Measurements from ENCODE around the gene AJM1.

The AJM1 gene

DNA sequence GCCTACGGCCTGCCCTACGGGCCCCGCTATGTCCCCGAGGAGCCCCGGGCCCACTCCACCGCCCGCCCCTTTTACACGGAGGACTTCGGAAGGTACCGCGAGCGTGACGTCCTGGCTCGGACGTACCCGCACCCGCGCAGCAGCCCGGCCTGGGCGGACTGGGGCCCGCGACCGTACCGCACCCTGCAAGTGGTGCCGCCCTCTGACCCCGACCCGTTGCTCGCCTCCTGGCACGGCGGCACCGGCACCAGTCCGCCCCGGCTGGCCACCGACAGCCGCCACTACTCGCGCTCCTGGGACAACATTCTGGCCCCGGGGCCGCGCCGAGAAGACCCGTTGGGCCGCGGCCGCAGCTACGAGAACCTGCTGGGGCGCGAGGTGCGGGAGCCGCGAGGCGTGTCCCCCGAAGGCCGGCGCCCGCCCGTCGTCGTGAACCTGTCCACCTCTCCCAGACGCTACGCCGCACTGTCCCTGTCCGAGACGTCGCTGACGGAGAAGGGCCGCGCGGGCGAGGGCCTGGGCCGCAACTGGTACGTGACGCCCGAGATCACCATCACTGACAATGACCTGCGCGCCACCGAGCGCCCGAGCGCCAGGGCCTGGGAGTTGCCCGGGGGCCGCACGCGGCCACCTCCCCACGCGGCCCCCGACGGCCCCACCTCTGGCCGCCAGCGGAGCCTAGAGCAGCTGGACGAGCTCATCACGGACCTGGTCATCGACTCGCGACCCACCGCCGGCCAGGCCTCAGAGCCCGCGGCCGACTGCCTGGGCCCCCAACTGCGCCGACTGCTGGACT lies 3.4 kb downstream of the AJM1 start:
- DNase-seq, result no peak

DNA sequence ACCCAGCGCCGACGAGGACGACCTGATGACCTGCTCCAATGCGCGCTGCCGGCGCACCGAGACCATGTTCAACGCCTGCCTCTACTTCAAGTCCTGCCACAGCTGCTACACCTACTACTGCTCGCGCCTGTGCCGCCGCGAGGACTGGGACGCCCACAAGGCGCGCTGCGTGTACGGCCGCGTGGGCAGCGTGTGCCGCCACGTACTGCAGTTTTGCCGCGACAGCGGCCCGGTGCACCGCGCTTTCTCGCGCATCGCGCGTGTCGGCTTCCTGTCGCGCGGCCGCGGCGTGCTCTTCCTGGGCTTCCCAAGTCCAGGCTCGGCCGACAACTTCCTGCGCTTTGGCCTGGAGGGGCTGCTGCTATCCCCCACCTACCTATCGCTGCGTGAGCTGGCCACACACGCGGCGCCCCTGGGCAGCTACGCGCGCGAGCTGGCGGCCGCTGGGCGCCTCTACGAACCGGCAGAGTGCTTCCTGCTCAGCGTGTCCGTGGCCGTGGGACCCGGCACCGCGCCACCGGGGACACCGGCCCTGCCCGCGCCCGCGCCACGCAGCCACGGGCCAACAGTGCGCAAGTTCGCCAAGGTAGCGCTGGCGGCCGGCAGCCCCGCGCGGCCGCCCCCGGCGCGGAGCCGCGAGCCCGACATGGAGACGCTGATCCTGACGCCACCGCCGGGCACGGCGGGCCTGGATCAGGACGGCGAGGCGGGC lies 4.3 kb downstream of the AJM1 start:
- no peak for DNase-seq

DNA sequence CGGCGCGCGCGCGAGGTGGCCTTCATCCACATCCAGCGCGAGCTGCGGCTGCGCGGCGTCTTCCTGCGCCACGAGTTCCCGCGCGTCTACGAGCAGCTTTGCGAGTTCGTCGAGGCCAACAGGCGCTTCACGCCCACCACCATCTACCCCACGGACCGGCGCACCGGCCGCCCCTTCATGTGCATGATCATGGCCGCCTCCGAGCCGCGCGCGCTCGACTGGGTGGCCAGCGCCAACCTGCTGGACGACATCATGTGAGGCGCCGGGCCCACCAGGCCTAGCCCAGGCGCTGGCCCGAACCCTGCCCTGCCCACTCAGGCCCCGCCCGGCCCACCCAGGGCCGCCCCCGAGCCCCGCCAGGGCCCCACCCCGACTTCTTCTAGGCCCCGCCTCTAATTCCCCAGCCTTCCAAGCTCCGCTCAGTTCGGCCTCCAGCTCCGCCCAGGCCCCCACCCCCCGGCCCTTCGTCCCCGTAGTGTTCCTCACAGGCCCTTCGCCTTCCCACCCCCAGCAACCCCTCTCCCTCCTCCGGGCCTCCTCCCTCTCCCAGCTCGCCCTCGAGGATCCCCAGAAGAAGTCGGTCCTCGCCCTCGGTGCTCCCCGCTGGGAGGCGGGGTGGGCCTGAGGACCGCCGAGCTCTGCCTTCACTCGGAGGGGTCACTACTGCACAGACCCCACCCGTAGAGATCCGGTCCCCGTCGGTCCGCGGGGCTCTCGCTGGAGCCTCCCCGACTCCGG lies 5.0 kb downstream of the AJM1 start:
- DNase-seq, result no peak

GRCh38 chr9:136847826-136848392 lies 5.6 kb downstream of the AJM1 start:
- DNase-seq, result peak; percentile 65

DNA sequence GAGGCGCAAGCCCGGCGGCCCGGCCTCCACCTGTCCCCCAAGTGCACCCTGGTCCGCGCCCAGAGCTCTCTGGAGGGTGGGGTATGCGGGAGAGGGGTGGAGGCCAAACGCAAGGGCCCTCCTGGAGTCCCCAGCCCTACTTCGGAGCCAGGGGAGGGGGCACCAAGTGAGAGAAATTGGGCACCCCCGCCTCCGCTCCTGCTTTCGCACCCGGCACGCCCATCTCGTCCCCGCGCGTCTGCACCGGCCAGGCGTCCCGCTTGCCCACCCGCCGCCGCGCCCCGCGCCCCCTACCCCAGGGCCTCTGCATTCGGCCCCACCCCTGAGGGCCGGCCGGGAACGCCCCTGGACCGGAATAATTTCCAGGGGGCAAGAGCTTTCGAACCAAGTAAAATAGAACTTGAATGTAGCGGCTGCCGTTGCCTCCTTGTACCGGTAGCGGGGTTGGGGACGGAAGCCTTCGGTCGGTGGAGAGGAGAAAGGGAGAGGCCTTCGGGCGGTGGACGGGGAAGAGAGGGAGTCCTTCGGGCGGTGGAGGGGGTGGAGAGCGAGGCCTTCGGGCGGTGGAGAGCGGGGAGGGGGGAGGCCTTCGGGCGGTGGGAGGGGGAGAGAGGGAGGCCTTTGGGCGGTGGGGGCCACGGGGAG lies 6.2 kb downstream of the AJM1 start:
- DNase-seq, result no peak

DNA sequence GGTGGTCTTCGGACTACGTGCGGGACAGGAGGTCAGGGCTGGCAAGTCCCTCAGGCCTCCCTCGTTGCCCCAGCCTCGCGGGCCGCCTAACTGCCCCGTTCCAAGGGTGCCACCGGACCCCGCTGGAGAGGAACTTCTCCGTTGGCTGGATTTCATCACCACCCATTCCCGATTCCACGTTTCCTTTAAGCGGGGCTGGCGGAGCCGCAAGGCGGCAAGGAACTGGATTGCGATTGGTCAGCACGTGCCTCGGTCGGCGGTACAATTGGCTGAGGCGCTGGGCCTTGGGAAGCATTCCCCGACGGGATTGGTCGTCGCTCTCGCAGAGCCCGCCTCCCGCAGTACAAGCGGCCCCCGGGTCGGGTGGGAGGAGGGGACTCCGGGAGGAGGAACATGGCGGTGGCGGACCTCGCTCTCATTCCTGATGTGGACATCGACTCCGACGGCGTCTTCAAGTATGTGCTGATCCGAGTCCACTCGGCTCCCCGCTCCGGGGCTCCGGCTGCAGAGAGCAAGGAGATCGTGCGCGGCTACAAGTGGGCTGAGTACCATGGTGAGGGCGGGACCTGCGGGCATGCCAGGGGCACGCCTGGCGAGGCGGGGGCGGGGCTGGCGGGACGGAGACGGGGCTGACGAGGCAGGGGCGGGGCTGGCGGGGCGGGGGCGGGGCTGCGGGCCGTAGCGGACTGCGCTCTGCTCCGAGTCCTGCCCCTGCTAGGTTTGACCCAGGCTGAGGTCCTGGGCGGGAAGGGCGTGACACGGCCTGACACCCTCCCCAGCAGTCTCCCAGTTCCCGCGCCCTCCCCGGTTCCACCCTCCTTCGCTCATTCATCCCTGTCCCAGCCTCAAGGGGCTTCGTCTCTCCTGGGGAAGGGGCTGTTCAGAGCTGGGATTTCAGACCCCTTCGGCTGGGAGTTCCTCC lies 7.0 kb downstream of the AJM1 start, which contains the start of gene PHPT1:
Gene PHPT1, plus strand, starts transcription at position 372 of the 922 bp plus-strand sequence. Its CDS starts 22 bp downstream, at position 394.
- DNase-seq, result peak; percentile 88

DNA sequence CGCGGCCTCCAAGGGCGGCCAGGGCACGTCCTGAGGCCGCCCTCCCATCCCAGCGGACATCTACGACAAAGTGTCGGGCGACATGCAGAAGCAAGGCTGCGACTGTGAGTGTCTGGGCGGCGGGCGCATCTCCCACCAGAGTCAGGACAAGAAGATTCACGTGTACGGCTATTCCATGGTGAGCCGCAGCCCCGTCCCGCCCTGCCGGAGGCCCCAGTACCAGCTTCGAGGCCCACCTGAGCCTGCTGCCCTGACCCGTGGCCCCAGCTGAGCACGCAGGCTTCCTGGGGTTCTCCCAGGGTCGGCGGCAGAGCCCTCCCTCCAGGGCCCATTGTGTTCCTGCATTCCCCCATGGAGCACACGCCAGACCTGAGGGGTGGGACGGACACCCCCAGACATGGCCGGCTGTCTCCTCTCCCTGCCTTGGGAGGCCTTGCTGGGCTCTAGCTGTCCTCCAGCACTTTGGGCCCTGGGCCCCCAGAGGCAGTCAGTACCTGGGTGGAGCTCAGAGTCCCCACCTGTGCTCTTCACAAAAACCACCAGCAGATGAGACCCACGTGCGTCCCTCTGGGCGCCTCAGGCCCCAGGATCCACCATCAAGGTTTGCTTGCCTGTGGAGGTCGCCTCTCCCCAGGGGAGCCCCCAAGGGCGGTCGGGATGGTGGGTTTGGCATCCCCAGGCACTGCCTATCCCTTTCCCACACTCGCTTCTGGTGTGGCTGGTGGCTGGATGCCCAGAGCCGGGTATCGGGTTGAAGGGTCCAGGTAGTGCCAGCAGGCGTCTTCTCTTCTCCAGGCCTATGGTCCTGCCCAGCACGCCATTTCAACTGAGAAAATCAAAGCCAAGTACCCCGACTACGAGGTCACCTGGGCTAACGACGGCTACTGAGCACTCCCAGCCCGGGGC lies 7.9 kb downstream of the AJM1 start:
- DNase-seq, result no peak

GRCh38 chr9:136850866-136851775 lies 8.8 kb downstream of the AJM1 start:
- DNase-seq, result no peak

DNA sequence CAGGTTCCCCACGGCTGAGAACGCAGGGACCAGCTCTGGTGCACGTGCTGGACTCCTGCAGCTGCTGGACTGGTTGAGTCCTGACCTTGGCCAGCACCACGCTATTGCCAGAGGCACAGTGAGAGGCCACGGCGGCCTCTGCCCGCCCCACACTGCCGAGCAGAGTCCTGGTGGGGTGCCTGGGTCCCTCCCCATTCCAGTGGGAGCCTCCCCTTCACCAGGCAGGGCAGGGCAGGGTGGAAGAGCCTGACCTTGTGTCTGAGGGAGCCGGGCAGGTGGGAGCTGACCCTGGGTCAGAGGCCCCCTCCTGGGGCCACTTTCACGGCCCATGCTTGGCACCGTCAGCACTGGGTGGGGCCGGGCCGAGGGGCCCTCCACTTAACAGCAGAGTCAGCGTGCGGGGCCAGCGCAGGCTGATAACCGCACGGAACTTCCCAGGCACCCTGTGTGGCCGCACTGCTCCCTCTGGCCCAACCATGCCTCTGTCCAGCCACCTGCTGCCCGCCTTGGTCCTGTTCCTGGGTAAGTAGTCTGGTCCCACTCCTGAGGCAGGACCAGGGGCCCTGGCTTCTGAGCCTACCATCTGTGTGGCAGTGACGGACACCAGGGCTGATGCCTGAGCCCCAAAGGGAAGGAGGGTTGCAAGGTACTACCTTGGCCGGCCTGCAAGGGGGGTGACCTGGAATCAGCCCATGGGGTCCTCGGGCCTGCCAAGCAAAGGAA lies 9.8 kb downstream of the AJM1 start, which contains the start of gene MAMDC4:
Gene MAMDC4, plus strand, starts transcription at position 406 of the 723 bp plus-strand sequence. Its CDS starts 71 bp downstream, at position 477.
- no peak for DNase-seq

DNA sequence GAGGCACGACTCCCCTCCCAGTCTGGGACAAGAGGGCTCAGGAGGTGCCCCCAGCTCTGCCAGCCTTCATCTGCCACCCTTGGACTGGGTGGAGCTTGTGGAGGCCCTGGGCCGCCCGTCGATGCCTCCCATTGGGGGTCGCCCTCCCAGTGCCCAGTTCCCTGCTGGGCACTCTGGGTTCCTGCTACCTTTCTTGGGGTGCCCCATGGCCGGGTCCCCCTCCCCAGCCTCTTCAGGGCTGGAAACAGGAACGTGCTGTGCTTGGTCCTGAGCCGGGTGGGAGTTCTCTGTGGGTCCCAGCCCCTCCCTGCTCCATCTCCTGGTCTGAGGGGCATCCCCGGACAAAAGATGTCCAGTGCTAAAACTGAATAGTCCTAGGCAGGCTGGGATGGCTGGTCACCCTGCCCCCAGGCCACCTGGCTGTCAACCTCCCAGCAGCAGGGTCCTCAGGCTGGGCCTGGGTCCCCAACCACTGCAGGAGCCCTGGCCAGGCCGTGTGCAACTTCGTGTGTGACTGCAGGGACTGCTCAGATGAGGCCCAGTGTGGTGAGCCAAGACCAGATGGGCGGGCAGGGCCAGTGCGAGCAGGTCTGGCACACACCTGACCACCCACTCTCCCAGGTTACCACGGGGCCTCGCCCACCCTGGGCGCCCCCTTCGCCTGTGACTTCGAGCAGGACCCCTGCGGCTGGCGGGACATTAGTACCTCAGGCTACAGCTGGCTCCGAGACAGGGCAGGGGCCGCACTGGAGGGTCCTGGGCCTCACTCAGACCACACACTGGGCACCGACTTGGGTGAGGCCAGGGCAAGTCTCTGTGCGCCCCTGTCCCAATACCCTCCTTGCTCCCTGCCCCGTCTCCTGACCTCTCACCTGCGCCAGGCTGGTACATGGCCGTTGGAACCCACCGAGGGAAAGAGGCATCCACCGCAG lies 10.7 kb downstream of the AJM1 start:
- no peak for DNase-seq

DNA sequence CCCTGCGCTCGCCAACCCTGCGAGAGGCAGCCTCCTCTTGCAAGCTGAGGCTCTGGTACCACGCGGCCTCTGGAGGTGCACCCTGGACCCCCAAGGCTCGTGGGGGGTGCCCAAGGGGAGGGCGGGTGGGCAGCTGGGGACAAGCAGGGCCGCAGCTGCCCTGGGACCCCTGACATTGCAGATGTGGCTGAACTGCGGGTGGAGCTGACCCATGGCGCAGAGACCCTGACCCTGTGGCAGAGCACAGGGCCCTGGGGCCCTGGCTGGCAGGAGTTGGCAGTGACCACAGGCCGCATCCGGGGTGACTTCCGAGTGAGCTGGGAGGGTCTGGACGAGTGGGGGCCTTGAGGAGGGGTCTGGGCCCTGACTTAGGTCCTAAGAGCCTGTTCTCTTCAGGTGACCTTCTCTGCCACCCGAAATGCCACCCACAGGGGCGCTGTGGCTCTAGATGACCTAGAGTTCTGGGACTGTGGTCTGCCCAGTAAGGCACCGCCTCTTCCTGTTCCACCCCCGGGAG lies 11.4 kb downstream of the AJM1 start:
- no peak for DNase-seq

DNA sequence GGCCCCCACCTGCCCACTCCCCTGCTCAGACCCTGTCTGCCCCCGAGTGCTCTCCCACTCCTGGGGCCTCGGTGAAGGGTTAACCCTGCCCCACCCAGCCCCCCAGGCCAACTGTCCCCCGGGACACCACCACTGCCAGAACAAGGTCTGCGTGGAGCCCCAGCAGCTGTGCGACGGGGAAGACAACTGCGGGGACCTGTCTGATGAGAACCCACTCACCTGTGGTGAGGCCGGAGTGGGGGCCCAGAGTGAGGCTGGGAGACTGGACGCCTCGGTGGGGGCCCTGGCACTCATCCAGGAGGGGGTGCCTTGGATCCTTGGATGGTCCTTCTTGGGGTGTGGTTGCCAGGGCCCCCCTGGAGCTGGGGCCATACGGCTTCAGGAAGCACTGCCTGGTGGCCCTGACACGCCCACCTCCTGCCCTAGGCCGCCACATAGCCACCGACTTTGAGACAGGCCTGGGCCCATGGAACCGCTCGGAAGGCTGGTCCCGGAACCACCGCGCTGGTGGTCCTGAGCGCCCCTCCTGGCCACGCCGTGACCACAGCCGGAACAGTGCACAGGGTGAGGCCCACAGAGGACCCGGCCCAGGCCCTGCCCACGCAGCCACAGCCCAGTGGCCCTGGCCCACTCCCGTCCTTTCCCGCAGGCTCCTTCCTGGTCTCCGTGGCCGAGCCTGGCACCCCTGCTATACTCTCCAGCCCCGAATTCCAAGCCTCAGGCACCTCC lies 12.0 kb downstream of the AJM1 start:
- DNase-seq, result no peak

DNA sequence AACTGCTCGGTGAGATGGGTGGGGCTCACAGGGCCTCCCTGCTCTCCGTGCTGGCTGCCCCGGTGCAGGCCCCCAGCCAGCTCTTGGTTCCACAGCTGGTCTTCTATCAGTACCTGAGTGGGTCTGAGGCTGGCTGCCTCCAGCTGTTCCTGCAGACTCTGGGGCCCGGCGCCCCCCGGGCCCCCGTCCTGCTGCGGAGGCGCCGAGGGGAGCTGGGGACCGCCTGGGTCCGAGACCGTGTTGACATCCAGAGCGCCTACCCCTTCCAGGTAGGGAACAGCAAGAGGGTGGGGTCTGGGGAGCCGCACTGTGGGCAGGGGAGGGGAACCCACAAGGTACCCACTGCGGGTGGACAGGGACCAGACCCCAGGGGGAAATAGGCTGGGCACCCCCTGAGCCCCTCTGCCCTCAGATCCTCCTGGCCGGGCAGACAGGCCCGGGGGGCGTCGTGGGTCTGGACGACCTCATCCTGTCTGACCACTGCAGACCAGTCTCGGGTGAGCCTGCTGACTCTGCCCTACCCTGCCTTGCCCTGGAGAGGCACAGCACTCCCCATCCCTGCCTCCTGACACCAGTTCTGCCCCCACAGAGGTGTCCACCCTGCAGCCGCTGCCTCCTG lies 12.7 kb downstream of the AJM1 start:
- DNase-seq, result no peak

DNA sequence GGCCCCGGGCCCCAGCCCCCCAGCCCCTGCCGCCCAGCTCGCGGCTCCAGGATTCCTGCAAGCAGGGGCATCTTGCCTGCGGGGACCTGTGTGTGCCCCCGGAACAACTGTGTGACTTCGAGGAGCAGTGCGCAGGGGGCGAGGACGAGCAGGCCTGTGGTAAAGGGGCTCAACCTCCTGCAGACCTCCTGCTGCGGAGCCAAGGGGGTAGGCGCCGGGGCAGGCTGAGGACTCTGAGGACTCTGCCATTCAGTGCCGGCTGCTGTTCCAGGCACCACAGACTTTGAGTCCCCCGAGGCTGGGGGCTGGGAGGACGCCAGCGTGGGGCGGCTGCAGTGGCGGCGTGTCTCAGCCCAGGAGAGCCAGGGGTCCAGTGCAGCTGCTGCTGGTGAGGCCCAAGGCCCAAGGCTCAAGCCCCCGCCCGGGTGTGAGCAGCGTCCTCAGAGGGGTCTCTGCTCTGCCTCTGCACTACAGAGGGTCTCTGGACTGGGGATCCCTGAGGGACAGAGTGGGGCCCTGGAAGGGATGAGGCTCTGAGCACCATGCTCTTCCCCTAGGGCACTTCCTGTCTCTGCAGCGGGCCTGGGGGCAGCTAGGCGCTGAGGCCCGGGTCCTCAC lies 13.3 kb downstream of the AJM1 start:
- DNase-seq, result no peak

DNA sequence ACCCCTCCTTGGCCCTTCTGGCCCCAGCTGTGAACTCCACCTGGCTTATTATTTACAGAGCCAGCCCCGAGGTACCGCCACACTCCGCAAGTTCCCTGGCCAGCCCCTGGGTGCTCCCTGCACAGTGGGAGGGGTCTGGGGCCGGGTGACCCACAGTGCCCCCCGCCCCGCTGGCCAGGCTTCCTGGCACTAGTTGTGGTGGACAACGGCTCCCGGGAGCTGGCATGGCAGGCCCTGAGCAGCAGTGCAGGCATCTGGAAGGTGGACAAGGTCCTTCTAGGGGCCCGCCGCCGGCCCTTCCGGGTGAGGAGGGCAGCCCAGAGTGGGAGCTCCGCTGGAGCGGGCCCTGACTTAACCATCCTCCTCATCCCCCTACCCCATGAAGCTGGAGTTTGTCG lies 13.8 kb downstream of the AJM1 start:
- DNase-seq, result no peak

Data from activated gamma-delta T cell (primary cell).